ENCODE data around the gene ITGA6.

Gene ITGA6

GRCh38 chr2:172470958-172471922 lies 43.9 kb downstream of the ITGA6 start:
- no peak for DNase-seq

DNA sequence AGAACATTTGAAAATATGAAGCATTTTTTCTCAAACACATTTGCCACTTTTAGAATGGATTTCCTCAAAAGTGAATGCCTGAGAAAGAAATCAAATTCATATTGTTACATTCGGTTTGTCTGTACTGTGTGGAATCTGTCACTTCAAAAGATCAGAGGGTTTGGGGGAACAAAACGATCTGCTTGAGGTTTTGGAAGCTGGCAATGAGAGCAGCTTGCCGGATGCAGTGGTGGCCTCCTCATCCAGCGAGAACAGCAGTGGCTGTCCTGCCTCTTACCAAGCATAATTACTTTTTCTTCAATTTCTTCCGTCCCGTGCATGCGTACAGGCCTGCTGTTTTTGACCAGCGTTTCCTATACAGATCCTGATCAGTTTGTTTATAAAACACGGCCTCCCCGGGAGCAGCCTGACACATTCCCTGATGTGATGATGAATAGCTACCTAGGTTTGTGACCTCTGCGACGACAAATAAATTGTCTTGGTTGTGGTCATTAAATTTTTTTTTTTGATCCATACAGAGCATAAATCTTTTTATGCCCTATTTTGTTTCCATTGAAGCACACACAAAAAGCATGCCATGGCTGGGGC lies 45.2 kb downstream of the ITGA6 start:
- no peak for DNase-seq

- DNase-seq, result no peak
Measured at GRCh38 chr2:172473167-172473566, 45.8 kb downstream of the ITGA6 start.

GRCh38 chr2:172478353-172478752 lies 51.0 kb downstream of the ITGA6 start:
- DNase-seq, result no peak

GRCh38 chr2:172480301-172481218 lies 53.2 kb downstream of the ITGA6 start:
- peak in 1 of 2 experiments; percentile 40 for DNase-seq

DNA sequence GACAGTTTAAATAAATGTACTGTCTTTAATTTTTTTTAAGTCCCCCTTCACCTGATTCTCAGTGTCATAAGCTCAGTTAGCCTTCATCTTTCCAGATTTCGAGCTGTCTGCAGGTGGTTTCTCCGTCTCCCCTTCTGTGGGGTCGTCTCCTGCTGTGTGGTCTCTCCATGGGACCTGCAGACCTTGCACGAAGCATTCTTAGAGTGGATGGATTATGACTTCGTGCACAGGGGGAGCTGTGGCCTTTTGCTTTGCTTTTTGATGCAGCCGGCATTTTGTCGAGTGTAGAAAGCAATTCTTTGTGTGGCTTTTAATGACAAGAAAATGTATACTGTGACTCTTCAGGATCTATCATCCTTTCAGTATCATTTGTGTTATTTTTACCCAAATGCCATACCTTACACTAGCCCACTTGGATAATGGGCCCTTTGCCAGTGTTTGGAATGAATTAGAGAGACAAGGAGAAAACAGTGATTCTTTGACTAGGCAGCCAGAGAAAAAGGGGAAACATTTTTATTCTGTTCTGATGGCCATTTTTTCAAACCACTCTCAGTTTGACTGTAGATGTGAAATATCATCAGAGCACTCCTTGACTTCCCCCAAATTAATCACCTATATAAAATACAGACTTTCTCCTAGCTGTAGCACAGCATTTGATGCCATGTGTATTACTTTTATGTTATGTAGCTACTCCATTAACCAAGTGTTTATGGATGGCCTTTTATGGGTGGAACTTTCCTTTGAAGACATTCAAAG lies 54.3 kb downstream of the ITGA6 start:
- no peak for DNase-seq

- DNase-seq, result no peak
Measured at GRCh38 chr2:172484253-172484652, 56.9 kb downstream of the ITGA6 start.

DNA sequence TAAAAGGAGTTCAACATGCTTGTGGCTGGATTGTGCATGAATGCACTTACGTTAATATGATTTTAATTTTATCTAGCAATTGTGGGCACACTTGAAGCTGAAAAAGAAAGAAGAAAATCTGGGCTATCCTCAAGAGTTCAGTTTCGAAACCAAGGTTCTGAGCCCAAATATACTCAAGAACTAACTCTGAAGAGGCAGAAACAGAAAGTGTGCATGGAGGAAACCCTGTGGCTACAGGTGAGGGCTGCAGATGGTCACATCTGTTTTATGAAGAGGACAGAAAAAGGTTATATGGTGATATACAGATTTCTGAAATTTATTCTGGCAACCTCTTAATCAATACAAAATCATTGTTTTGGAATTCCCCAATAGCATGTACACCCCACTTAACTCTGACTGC lies 57.3 kb downstream of the ITGA6 start:
- DNase-seq, result no peak

DNA sequence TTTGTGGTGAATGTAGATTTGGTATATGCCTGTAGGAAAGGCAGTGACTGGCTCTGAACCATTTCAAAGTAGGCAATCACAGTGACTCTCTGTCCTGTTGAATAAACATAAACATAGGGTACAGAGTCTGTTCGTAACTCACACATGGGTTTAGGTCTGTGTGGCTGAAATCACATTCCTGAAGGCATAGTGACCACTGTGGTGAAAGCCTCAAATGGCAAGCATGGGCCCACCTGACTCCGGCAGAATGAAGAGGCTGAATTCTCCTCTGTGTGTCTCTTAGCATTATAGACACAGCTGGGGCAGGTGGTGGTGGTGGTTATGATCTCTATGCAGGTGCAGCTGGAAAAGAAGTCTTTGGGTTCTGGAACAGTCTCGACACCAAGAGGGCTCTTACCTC lies 61.2 kb downstream of the ITGA6 start:
- no peak for DNase-seq

GRCh38 chr2:172489681-172490080 lies 62.3 kb downstream of the ITGA6 start:
- DNase-seq, result no peak

DNA sequence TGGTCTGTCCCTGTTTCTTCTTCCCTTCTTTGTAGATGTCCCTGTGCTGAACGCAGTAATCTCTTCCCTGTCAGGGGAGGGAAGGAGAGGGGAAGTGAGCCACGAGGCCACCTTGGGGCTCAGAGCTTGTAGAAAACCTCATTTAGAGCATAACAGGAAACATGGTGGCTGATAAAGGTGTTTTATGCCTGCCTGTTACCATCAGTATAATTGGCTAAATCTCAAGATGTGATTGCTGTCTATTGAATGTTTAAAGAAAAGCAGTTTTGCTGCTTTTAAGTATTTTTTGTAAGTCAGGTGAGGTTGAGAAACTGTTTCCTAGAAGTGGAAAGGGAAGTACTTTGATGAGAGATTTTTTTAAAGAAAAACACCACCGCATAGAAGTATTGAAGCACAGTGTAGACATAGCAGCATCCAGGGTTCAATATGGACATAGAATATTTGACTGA lies 68.8 kb downstream of the ITGA6 start:
- DNase-seq, result peak in 1 of 2 experiments; percentile 32

DNA sequence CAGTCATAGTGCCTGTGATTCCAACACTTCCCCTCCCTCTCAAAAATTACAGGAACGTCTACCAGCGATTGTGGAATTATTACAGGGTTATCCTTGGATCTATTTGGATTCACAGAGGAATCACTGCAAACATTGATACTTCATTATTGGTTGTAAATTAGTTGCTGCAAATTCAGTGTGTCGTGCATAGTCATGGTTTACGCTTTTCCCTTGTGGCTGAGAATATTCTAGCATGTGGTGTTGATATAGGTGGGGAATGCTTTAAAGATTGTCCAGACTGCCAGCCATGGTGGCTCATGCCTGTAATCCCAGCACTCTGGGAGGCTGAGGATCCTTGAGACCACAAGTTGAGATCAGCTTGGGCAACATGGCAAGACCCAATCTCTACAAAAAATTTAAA lies 79.8 kb downstream of the ITGA6 start:
- DNase-seq, result no peak

- no peak for DNase-seq
Measured at GRCh38 chr2:172510088-172510487, 82.7 kb downstream of the ITGA6 start.

- no peak for DNase-seq
Measured at GRCh38 chr2:172510548-172510947, 83.2 kb downstream of the ITGA6 start.

GRCh38 chr2:172512810-172513523 lies 85.6 kb downstream of the ITGA6 start:
- no peak for DNase-seq

GRCh38 chr2:172513524-172513900 lies 86.1 kb downstream of the ITGA6 start:
- DNase-seq, result no peak

DNA sequence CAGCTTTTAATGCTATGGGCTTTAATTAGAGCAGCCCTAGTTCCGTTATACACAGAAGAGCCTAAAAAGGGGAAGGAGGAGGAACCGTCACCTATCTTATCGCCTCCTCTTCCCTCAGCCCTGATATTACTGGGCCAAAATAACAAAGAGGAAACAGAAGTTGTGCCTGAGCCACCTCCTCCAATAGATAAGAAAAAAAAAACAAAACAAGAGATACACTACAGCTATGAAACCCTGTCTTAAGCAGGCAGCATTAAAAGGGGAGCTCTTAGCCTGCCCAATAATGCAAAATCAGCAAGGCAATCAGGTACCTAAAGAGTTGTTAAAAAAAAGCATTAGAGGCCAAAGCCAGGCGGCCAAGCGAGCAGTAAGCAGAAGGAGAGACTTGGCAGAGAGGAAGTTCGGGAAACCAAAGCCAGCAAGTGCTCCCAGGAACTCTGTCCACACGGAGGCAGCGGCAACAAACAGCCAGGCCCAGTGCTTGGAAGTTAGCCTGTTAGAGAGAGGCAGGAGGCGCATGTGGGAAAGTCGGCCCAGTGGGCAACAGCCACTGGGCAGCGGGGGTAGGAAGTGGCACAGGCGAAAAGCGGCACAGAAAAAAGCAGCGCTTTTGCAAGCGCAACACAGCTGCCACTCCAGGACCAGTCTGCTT lies 86.7 kb downstream of the ITGA6 start:
- DNase-seq, result no peak

- no peak for DNase-seq
Measured at GRCh38 chr2:172516299-172516698, 88.9 kb downstream of the ITGA6 start.

GRCh38 chr2:172518995-172519394 lies 91.6 kb downstream of the ITGA6 start:
- DNase-seq, result no peak

GRCh38 chr2:172525601-172526000 lies 98.2 kb downstream of the ITGA6 start:
- DNase-seq, result no peak

DNA sequence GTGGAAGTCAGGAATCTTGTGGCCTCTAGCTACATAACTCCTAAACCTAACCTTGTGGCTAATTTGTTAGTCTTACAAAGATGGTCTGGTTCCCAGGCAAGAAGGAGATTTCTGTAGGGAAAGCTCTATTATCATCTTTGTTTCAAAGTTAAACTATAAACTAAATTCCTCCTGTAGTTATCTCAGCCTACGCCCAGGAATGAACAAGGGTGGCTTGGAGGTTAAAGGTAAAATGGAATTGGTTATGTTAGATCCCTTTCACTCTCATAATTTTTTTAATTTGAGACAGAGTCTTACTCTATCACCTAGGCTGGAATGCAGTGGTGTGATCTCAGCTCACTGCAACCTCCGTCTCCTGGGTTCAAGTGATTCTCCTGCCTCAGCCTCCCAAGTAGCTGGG lies 103.9 kb downstream of the ITGA6 start:
- no peak for DNase-seq

Measured in activated T-cell treated with anti-CD3 and anti-CD28 coated beads, Interleukin-2, amount 50 U/mL, for 48 hours (primary cell).